ENCODE results near the gene OR4D1. TPM values are rescaled to one million over a fixed set of nuclear protein-coding genes. Genes with fewer than 3 reads are reported as not detected.

Gene OR4D1
- total and polyA plus RNA-seq, 4 donors, result 0.01 to 0.09 TPM; not detected in 2

Other genes with a start within 250 kb of the OR4D1 start
- 10 to 100 TPM; 19.7 to 55.7 TPM for gene CUEDC1, start 193.0 kb upstream of the OR4D1 start, total RNA-seq
- gene CUEDC1, start 193.0 kb upstream of the OR4D1 start, polyA plus RNA-seq, result 10 to 100 TPM; 22.9 to 35.5 TPM
- 10 to 100 TPM; 58.3 to 78.9 TPM for gene VEZF1, start 160.1 kb upstream of the OR4D1 start, total RNA-seq
- 10 to 100 TPM; 18.0 to 29.5 TPM for gene VEZF1, start 160.1 kb upstream of the OR4D1 start, polyA plus RNA-seq
- gene SRSF1, start 141.1 kb upstream of the OR4D1 start, total RNA-seq, result 100 to 1,000 TPM; 183 to 235 TPM
- 100 to 1,000 TPM in 1 of 2 donors, 10 to 100 TPM in 1; 76.7 to 128 TPM for gene SRSF1, start 141.1 kb upstream of the OR4D1 start, polyA plus RNA-seq
- gene DYNLL2, start 65.0 kb upstream of the OR4D1 start, total RNA-seq, result 10 to 100 TPM; 25.2 to 36.5 TPM
- gene DYNLL2, start 65.0 kb upstream of the OR4D1 start, polyA plus RNA-seq, result 10 to 100 TPM; 21.8 to 27.9 TPM
- not detected for gene OR4D2, start 18.6 kb downstream of the OR4D1 start, total RNA-seq
- gene OR4D2, start 18.6 kb downstream of the OR4D1 start, polyA plus RNA-seq, result not detected
- gene EPX, start 44.3 kb downstream of the OR4D1 start, total RNA-seq, result under 1 TPM in 1 of 2 donors, not detected in 1; 0.14 TPM
- under 1 TPM in 1 of 2 donors, not detected in 1; 0.96 TPM for gene EPX, start 44.3 kb downstream of the OR4D1 start, polyA plus RNA-seq
- 10 to 100 TPM; 23.0 to 25.0 TPM for gene MKS1, start 70.9 kb downstream of the OR4D1 start, total RNA-seq
- 10 to 100 TPM in 1 of 2 donors, 1 to 10 TPM in 1; 8.8 to 12.0 TPM for gene MKS1, start 70.9 kb downstream of the OR4D1 start, polyA plus RNA-seq
- gene LPO, start 90.2 kb downstream of the OR4D1 start, total RNA-seq, result under 1 TPM in 1 of 2 donors, not detected in 1; 0.15 TPM
- gene LPO, start 90.2 kb downstream of the OR4D1 start, polyA plus RNA-seq, result under 1 TPM in 1 of 2 donors, not detected in 1; 0.26 TPM
- gene MPO, start 132.6 kb downstream of the OR4D1 start, total RNA-seq, result 10 to 100 TPM in 1 of 2 donors, 1 to 10 TPM in 1; 2.5 to 62.0 TPM
- gene MPO, start 132.6 kb downstream of the OR4D1 start, polyA plus RNA-seq, result 10 to 100 TPM in 1 of 2 donors, under 1 TPM in 1; 0.79 to 10.8 TPM
- gene TSPOAP1, start 180.4 kb downstream of the OR4D1 start, total RNA-seq, result 10 to 100 TPM; 19.3 to 23.5 TPM
- gene TSPOAP1, start 180.4 kb downstream of the OR4D1 start, polyA plus RNA-seq, result 10 to 100 TPM in 1 of 2 donors, 1 to 10 TPM in 1; 7.0 to 17.1 TPM
- 10 to 100 TPM; 54.6 to 59.2 TPM for gene SUPT4H1, start 203.8 kb downstream of the OR4D1 start, total RNA-seq
- gene SUPT4H1, start 203.8 kb downstream of the OR4D1 start, polyA plus RNA-seq, result 10 to 100 TPM; 75.5 to 97.5 TPM

All from lung (tissue), 4 donors.